GM18520 (cell line): ENCODE measurements around the gene TMEM158.
A peak's percentile ranks its signal among the peaks of the same experiment; 100 is the strongest.

Experiments
- ATAC-seq: cut with Tn5 transposase; IDR thresholded peaks from one replicate; pipeline ENCODE4 v1.9.1; 2021; ENCODE audit not compliant: unreplicated experiment

TMEM158 gene

DNA sequence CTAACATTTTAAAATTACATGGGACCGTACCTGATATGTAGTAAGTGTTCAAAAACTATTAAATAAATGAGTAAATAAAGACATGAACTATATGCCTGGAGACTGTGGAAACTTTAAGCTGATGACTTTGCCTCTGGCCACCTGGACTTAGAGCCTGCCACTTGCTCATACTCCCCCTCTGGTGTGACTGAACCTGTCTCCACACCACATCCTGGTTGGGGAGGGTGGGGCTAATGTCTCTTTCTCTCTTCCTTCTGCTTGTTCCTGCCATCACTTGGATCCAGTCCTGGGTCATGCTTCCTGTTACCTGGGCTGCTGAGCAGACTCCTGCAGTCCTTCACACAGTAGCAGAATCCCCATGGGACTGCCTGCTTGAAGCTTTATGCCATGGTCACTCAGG, 8.2 kb upstream of the TMEM158 start:
- ATAC-seq, result no peak

DNA sequence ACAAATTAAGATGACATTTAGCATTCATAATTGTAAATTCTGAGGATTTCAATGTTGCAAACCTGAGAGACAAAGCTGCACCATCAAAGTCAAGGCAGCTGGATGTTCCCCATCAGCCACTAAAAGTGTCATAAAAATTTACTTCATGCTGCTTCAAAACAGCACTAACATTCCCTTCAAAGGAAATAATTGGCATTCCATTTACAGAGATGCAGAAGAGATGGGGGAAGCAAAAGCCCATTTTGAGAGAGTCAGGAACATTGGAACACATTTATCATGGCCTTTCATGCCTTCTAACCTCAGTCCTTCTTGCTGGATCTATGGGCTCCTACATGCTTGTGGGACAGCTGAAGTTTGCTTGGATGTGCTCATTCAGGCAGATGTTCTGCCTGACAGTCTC, 6.4 kb upstream of the TMEM158 start:
- ATAC-seq, result no peak

DNA sequence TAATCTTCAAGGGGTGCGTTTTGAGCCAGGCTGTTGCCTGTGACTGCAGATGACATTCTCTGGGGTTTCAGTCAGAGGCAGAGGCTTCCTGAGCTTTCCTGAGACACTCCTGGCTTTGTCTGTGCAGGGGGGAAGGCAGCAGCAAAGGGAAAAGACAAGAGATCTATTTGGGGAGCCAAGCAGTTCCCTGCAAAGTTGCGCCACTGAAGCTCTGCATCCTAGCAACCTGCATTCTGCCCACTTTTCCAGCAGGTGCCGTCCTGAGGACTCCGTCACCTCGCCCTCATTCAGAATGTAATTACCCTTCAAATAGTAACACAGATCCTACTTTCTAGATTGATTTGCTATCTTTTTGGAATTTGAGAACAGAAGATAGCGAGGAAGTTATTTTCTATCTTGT, 1.9 kb upstream of the TMEM158 start:
- no peak for ATAC-seq

- ATAC-seq, result no peak
Observed at GRCh38 chr3:45227071-45227820, 1.2 kb upstream of the TMEM158 start.

GRCh38 chr3:45225465-45226205, 452 bp downstream of the TMEM158 start:
- peak; percentile 6 for ATAC-seq

- ATAC-seq, result peak; percentile 13
Observed at GRCh38 chr3:45224824-45225464, 1.1 kb downstream of the TMEM158 start.

GRCh38 chr3:45223889-45224727, 2.0 kb downstream of the TMEM158 start:
- ATAC-seq, result no peak

DNA sequence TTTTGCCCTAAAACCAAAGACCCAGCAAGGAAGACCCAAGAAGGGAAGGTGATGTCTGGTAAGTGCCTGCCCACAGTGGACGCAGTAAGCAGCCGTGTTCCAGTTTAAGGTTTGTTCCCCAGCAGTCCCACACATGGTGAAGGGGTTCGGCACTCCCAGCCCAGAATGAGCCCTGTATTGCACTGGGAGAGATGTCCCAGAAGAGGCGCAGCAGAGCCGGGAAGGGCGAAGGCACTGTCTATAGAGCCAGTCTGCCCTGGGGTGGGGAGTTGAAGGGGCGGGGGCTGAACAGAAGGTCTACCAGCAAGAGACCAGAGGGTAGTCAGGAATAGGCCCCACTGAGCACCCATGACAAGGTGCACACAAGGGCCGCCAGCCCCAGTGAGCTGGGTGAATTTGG, 6.4 kb downstream of the TMEM158 start:
- no peak for ATAC-seq

DNA sequence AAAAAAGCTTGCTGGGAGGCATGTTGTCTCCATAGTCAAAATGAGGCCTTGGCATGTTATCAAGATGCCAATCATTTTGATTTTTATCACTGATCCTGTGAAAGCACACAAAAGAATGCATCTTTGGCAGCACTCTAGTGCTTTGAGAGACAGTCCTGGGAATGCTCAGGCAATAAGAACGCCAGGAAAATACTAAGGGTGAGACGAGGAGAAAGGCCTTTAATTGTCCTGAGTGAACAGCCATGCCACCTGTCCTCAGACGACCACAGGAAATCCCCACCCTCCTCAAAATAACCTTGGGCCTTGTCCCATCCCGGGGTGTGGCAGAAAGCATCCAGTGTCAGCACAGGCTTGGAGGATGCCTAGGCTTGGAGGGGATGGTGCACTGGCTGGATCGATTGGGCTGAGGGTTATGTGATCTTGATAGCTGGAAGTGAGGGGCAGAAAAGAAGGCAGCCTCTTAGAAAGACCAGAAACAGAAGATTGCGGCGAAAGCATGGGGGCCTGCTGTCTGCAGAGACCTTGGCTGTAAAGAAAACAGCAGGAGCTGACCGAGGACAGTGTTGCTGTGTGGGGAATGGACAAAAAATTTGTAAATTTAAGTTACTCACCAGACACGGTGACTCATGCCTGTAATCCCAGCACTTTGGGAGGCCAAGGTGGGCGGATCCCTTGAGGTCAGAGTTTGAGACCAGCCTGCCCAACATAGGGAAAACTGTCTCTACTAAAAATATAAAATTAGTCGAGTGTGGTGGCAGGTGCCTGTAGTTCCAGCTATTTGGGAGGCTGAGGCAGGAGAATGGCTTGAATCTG, 7.3 kb downstream of the TMEM158 start:
- no peak for ATAC-seq

DNA sequence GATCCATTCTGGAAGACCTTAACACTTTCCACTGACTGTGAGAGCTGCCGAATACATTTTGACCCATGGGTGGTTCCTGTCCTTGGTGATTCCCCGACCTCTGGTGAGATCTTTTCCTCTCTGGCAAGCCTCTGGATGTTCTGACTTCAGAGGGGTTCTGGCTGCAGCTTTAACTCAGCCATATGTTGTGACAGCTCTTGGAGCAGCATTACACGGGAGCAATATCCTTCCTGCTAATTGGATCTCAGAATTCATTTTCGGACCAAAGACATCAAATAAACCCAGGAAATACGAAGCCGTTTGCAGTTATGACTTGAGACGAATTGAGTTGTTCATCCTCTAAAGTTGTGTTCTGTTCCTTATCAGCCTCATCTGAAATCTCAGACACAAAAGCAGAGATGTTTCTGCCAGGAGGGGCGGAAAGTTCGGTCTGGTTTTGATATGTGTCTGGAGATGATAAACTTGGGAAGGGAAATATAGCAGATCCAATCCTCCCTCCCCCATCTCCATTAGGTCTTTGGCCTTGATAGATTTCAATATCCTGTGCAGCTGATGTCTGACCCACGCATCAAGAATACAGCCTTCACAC, 10.0 kb downstream of the TMEM158 start:
- ATAC-seq, result no peak

DNA sequence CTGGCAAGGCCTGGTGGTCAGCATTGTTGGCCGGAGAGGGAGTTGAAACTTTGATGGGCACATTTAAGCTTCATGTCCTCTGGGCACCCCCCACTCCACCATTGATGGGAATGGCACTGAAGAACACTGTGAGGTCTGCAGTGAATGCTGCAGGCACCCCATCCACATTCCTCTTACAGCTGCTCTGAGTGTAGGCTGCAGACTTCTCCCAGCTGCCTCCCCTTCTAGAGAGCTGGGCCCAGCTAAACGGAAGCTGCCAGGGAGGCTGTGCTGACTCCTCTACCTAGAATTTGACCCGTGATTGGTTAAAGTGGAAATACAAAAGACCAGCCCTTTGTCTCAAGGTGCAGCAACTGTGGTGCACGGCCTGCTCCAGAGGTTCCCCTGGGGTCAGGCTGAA, 10.6 kb downstream of the TMEM158 start:
- ATAC-seq, result no peak

DNA sequence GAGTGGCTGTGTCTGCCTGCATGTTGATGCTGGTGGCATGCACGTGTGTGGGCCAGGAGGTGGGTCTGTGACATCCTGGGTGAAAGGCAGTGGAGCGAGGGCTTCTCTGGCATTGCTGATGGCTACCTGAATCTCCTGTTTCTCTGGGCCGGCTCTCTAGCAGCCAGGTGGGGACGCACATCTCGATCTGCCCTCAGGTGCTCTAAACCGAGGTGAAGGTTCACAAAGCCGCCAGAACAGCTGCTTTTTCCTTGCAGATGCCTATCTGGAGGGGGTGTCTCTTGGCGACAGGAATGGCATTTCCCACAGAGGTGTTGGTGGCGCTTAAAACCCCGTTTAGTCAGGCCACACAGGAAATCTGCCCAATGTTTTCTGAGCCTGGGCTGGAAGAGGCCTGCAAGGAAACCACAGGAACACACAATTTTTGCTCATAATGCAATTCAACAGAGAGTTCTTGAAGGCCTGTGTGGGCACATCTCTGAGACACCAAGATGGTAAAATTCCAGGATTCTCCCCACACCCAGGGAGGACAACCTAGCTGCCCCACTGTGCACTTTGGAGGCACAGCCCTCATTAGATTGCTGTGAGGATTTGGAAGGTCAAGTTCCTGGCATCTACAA, 11.9 kb downstream of the TMEM158 start:
- no peak for ATAC-seq

GRCh38 chr3:45212095-45212468, 14.0 kb downstream of the TMEM158 start:
- ATAC-seq, result no peak

DNA sequence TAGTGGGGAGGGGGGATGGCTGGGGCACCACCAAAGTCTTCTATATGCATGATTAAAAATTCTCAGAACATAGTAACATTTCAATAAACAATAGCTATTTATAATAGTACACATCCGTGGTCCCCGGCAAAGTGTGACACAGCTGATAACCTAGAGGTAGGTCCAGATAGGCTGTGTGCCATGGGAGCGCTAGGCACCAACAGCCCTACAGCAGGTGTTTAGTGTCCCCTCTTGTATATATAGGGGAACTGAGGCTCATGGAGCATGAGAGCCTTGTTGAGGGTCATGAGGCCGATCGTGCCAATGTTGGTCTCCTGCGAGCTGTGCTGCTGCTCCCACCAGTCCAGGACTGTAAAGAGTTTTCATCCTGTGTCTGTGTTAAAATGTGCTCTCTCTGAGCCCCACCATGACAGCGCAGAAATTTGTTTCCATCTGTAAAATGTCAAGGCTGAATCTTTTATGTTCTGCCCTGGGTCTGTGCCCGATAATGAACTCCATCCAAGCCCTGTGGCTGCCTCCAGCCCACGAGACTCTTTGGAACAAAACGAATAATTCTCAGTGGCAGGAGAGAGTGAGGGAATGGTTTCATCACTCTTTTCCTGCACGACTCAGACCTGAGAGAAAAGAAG, 14.5 kb downstream of the TMEM158 start:
- ATAC-seq, result no peak

DNA sequence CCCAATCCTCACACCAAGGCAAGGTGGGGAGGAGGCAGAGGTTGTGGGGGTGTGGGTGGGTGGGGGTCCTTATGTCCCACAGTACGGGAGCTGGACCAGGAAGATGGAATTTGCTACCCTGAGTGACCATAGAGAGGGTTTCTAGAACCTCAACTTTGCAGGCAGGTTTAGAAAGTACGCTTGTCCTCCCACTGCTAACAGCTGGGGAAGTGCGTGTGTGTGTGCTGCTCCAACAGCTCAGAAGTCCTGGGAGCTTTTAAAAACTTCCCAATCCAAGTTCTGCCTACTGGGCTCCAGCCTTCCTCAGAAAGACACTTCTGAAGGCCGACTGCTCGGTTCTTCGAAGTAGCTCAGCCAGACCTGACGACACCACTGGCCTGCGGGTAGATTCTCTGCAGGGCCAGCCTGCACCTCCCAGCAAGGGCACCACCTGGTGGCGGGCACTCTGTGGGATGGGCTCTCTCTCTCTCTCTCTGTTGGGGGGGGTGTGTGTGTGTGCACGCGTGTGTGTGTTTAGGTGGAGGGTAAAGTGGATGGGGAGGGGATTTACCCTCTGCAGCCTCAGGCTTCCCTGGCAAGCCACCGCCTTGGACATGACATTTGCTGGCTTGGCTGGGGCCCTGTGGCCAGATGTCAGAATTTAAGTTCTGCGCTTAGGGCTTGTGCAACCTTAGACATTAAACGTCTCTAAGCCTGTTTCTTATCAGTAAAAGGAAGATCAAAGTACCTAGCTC, 15.6 kb downstream of the TMEM158 start:
- no peak for ATAC-seq

DNA sequence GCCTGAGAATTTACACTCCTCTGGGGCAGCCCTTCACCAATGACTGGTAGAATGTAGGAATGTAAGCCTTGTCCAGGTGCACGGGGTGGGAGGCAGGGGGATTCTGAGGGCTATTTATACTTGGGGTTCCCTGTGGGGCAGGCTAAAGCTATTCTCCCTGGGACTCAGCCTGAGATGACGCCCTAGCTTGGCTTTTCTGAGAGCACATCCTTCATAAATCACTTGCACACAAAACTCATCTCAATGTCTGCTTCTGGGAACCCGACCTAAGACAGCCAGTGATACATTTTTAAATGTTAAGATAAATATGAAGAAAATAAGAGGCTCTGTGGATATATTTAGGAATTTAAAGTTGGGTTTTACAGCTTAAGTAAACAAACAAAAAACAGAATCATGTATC, 16.6 kb downstream of the TMEM158 start:
- ATAC-seq, result no peak

- no peak for ATAC-seq
Observed at GRCh38 chr3:45208586-45208985, 17.5 kb downstream of the TMEM158 start.

DNA sequence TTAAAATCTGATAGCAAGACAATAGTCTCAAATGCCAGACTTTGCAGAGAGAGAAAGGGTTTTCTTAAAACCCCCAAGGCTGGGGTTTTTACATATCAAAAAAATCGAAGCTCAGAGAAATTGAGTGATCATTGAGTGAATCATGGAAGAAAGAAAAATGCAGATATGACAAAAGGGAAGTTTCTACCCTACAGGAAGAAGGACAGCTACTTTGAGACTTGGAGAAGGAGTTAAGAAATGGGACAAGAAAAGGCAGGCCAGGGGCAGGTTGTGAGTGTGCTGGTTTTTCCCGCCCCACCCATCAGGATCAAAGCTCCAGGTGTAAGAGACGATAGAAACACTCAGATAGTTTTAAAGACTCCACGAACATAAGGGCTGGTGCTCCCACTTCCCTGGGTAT, 18.6 kb downstream of the TMEM158 start:
- ATAC-seq, result no peak
